ENCODE results near the gene RPL7L1.

Gene RPL7L1

GRCh38 chr6:42933205-42933604 is 53.8 kb downstream of the RPL7L1 start:
- DNase-seq (ENCODE audit: low read depth) = no peak

GRCh38 chr6:42935322-42935721 is 55.9 kb downstream of the RPL7L1 start:
- no peak for DNase-seq (ENCODE audit: low read depth)

- DNase-seq (ENCODE audit: low read depth) = no peak
Observed at GRCh38 chr6:42936398-42936797, 57.0 kb downstream of the RPL7L1 start.

- no peak for DNase-seq (ENCODE audit: low read depth)
Observed at GRCh38 chr6:42937548-42938427, 58.4 kb downstream of the RPL7L1 start.

- DNase-seq (ENCODE audit: low read depth) = no peak
Observed at GRCh38 chr6:42938428-42938796, 59.0 kb downstream of the RPL7L1 start.

- DNase-seq (ENCODE audit: low read depth) = no peak
Observed at GRCh38 chr6:42938987-42939809, 59.8 kb downstream of the RPL7L1 start.

All from stimulated activated CD8-positive, alpha-beta memory T cell treated with anti-CD3 and anti-CD28 coated beads, Interleukin-12 subunit alpha, Interleukin-12 subunit beta, amount 100 ng/mL, for 4 hours (primary cell).